HUDEP-2 (cell line): ENCODE measurements around the gene APC2.

Experiments used
- DNase-seq, 76 experiments: peaks; one replicate each; lab custom pipeline; 2025; ENCODE audit not compliant: unreplicated experiment in 76 of 76; lab: John Stamatoyannopoulos, UW

Gene APC2

DNA sequence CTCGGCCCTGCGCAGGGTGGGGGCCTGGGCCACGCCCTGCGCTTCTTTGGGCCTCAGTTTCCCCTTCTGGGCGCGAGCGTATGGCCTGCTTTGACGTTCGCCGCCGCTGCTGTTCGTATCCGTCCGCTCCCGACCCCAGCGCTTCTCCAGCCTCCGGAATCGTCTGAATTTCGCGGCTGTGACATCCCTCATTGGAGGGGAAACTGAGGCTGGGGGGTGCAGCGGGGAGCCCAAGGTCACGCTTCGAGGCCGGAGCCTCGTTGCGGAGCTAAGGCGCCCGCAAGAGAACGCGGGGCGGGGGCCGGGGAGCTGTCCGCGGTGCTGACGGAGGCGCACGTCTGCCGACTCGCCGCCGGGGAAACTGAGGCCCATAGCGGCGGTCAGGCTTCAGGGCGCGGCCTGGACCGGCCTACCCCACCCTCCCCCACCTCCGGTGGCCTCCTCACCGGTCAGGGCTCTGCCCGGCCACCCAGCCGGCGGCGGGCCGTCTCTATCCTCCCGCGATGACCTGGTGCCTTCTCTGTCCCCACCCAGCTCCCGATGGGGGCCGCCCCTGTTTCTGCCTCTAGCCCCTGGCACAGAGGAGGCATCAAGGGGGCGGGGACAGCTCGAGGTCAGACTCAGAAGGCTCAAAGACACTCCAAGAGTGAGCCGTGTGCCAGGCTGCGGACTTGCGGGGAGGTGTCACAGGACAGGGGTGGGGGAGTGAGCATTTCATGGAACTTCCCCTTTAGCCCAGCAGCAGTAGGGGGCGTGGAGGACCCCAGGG is 3.0 kb upstream of the APC2 start:
- peak in 7 of 76 experiments; percentile 20 to 41 (median 28) for DNase-seq

DNA sequence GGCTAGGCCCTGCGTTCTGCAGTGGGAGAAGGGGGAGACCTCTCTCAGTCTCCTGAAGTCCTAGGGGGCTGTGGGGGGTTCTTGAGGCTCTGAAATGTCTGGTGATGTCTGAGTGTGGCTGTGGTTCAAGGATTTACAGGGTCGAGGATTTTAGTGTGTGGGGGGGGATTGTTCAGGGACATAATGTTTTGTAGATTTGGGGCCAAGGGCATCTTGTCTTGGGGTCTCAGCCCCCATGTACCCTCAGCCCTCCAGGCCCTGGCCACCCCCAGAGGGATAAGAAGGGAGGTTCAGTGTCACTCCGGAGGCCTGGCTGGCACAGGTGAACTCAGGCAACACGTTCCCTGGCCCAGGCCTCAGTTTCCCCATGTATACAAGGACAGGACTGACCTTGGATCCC is 2.4 kb upstream of the APC2 start:
- DNase-seq: no peak

DNA sequence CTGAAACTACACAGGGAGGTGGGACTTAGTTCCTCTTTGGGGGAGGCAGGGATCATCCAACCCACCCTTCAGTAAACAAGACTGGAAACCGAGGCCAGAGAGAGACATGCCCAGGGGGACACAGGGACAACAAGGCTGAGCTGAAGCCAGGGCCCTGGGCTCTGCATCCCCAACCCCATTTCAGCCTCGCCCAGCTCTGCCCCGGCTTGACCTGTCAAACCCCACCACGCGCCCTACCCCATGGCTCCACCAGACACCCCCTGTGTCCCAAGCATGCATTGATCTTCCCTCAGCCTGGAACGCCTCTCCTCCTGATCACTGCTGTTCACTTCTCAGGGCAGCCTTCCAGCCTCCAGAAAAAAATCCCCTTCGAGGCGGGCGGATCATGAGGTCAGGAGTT is 2.0 kb upstream of the APC2 start:
- DNase-seq: no peak

GRCh38 chr19:1450735-1451731 is 1.1 kb downstream of the APC2 start:
- DNase-seq: no peak

DNA sequence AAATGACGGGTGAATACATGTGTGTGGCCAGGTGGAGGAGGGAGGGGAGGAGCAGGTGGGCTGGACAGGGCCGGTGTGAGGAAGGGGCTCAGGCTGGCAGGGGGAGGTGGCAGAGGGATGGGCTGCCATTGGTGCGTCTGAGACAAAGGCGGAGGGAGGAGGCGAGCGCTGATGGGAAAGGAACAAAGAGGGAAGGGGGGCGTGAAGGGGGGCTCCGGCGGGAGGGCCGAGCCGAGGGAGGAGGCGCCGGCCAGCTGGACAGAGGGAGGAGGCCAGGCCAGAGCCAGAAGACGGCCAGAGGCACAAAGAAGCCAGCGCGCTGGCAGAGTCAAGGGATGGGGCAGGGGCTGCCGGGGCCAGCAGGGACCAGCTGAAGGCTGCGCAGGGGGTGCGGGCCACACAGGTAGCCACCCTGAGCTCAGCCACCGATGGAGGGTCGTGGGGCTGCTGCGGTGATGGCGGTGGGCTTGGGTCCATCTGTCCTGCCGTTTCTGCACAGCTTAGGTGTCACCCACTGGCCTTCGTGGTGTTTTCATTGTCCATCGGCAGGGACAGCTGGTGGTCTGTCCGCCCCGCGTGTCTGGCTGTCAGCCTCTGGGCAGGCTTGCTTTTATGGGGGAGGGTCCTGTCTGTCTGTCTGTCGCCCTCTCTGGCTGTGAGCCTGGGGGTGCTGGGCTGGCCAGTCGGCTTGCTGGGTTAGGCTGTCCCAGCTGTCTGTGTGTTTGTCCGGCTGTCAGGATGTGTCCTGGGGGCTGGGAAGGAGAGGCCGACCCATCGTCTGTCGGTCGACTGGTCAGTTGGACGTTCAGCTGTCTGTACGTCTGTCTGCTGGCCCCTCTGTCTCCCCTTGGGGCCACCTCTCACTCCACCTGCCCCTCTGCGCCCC is 2.2 kb downstream of the APC2 start:
- DNase-seq: no peak

DNA sequence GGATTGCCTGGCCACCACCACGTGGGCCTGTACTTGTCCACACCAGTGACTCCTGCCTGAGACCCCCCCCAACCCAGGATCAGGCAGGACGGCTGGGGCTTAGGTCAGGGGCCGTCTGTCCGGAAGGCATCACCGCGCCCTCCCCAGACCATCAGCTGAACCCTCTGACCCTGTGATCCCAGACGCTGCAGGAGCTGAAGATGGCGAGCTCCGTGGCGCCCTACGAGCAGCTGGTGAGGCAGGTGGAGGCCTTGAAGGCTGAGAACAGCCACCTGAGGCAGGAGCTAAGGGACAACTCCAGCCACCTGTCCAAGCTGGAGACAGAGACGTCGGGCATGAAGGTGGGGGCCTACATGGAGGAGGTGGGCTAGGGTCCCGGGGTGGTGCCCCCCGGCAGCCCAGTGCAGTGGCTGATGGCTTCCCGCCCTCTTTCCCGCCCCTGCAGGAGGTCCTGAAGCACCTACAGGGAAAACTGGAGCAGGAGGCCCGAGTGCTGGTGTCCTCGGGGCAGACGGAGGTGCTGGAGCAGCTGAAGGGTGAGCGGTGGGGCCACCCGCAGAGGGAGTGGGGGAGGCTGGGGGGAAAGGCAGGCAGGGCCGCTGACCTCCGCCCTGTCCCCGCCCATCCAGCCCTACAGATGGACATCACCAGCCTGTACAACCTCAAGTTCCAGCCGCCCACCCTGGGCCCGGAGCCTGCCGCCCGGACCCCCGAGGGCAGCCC is 3.0 kb downstream of the APC2 start:
- no peak for DNase-seq

DNA sequence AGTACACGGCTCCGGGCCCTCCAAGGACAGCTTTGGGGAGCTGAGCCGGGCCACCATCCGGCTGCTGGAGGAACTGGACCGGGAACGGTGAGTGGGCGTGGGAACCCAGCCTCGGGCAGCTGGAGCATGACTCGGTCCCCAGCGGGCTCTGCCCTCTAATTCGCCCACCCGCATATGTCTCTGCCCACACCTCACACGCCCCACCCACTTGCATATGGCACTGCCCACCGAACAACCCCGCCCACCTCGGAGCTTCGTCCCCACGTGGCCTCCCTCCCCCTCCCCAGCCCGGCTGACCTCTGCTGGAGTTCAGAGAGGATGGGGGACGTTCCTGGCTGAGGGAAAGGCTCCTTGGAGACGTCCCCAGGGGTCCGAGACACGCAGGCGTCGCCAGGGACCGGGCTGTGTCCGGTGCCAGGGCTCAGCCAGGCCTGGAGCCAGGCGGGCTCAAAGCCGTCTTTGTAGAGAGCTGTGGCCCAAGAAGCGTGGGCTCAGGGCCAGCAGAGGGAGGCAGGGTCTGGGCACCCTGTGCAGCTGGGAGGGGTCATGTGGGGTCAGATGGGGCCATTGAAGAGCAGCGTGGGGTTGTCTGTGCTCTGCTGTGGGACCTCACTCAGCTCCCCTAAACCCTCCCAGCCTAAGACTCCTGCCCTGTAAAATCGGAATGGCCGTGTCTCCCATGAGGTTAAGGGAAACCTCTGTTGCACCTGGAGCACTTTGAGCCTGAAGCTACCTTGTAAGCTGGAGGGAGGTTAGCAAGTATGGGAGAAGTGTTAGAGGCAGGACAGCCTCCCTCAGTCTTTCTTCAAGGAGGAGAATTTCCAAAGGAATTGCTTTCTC is 3.8 kb downstream of the APC2 start:
- peak in 38 of 76 experiments; percentile 16 to 79 (median 45) for DNase-seq

- DNase-seq: peak in 35 of 76 experiments; percentile 12 to 79 (median 41)
Observed at GRCh38 chr19:1455002-1455335, 5.0 kb downstream of the APC2 start.

GRCh38 chr19:1455336-1456120 is 5.6 kb downstream of the APC2 start:
- peak in 74 of 76 experiments; percentile 49 to 99 (median 94) for DNase-seq

DNA sequence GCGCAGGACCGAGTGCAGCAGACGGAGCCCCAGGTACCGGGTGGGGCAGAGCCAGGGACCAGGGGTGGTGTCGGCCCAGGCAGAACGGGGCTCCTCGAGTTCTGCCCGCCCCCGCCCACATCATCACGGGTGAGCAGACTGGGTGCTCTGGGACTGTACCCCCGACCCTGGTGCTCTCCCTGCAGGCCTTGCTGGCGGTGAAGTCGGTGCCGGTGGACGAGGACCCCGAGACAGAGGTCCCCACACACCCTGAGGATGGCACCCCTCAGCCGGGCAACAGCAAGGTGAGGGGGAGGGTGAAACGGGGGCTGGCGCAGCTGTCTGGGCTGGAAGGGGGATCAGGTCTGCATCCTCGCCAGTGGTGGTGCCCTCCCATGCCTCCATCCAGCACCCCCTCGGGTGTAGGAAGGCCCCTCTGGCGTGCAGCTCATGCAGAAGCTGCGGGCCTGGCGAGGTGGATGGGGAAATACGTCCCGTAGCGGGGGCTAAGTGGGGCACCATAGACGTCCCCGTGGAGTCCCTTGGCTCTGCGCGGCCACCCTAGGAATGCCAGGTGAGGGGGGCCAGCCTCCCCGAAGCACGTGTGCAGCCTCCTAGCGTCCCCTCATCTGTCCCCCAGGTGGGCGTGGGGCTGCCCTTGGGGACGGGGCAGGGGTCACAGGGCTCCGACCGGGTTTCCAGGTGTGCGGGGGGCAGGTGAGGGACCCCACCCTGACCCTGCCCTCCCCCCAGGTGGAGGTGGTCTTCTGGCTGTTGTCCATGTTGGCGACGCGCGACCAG is 6.4 kb downstream of the APC2 start:
- DNase-seq: no peak

- no peak for DNase-seq
Observed at GRCh38 chr19:1457031-1457739, 7.3 kb downstream of the APC2 start.

DNA sequence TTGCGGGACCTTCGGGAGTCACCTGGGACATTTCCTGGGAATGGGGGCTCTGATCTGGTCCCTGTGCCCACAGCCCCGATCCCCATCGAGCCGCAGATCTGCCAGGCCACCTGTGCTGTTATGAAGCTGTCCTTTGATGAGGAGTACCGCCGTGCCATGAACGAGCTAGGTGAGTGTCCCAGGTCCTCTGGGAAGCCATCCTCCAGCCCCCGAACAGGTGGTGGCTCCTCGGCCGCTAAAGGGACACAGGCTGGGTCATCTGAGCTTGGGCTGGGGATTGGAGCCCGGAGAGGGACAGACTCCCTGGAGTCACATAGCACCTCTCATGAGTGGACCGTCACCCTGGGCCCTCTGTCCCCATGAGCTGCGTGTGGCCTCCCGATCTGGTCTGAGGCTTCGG is 8.0 kb downstream of the APC2 start:
- no peak for DNase-seq

GRCh38 chr19:1459479-1459878 is 9.6 kb downstream of the APC2 start:
- no peak for DNase-seq

- DNase-seq: no peak
Observed at GRCh38 chr19:1460033-1460995, 10.4 kb downstream of the APC2 start.

- no peak for DNase-seq
Observed at GRCh38 chr19:1461862-1462261, 11.9 kb downstream of the APC2 start.
